CD14-positive monocyte (primary cell): Measurements from ENCODE around the gene GRM5. TPM values are rescaled to one million over a fixed set of nuclear protein-coding genes. Genes with fewer than 3 reads are reported as not detected.

Source experiments
- DNase-seq, 3 donors: peaks; one replicate each; pipeline ENCODE4 v3.0.0-alpha.2; 2011 to 2022
- H2AFZ ChIP-seq: 2 replicates; pipeline ENCODE4 v1.6.0; 2012; ENCODE audit warnings: mild to moderate bottlenecking, low read depth, low read length, inconsistent platforms; ENCODE audit not compliant: insufficient read depth, poor library complexity, severe bottlenecking
- H3K27ac ChIP-seq, 2 donors: 1 replicate in 1 of 2; 2 replicates in 1 of 2; pipeline ENCODE4 v1.5.1; 2012 to 2013; ENCODE audit warnings: low read length in 2 of 2, control low read depth in 1 of 2, inconsistent platforms in 1 of 2, low read depth in 1 of 2, mild to moderate bottlenecking in 1 of 2
- H3K27me3 ChIP-seq, 2 donors: one replicate each; pipeline versions ENCODE4 v1.6.0 to v1.6.1; 2011 to 2013; ENCODE audit warnings: low read length in 2 of 2; ENCODE audit not compliant: control insufficient read depth in 2 of 2, insufficient read depth in 2 of 2
- H3K36me3 ChIP-seq, 2 donors: replicated peaks in 1 of 2; 1 replicate in 1 of 2; 2 replicates in 1 of 2; pipeline versions ENCODE4 v1.5.1 to v1.6.1; 2012 to 2013; ENCODE audit warnings: low read length in 2 of 2, control low read depth in 1 of 2, inconsistent platforms in 1 of 2, mild to moderate bottlenecking in 1 of 2; ENCODE audit not compliant: insufficient read depth in 2 of 2, control insufficient read depth in 1 of 2
- H3K4me1 ChIP-seq, 2 donors: 1 replicate in 1 of 2; 2 replicates in 1 of 2; pipeline versions ENCODE4 v1.5.1 to v1.6.1; 2012 to 2013; ENCODE audit warnings: low read length in 2 of 2, control low read depth in 1 of 2, inconsistent platforms in 1 of 2, mild to moderate bottlenecking in 1 of 2, moderate library complexity in 1 of 2; ENCODE audit not compliant: insufficient read depth in 2 of 2, control insufficient read depth in 1 of 2
- H3K4me2 ChIP-seq: replicated peaks from 2 replicates; pipeline ENCODE3; 2012; ENCODE audit warnings: low read length, moderate library complexity, mild to moderate bottlenecking; ENCODE audit not compliant: poor library complexity, severe bottlenecking; ENCODE audit errors: extremely low read depth
- H3K4me3 ChIP-seq, 3 experiments: fragments of 200-600 bp in 1 of 3; sonication (generic) in 1 of 3; replicated peaks in 1 of 3; 1 replicate in 2 of 3; 2 replicates in 1 of 3; pipeline ENCODE4 v1.5.1; 2011 to 2013; ENCODE audit warnings: low read length in 3 of 3, mild to moderate bottlenecking in 3 of 3, control low read depth in 2 of 3, low read depth in 2 of 3, inconsistent platforms in 1 of 3, moderate library complexity in 1 of 3
- H3K79me2 ChIP-seq: 2 replicates; pipeline ENCODE4 v1.6.0; 2012; ENCODE audit warnings: mild to moderate bottlenecking, control low read depth, inconsistent platforms, low read length, moderate library complexity; ENCODE audit not compliant: insufficient read depth
- H3K9ac ChIP-seq: 2 replicates; pipeline ENCODE4 v1.6.0; 2017; ENCODE audit warnings: low read length, mild to moderate bottlenecking; ENCODE audit not compliant: insufficient read depth, poor library complexity, severe bottlenecking
- H3K9me3 ChIP-seq, 2 donors: replicated peaks in 1 of 2; 1 replicate in 1 of 2; 2 replicates in 1 of 2; pipeline versions ENCODE4 v1.5.1 to v1.6.1; 2012 to 2013; ENCODE audit warnings: low read length in 2 of 2, control low read depth in 1 of 2; ENCODE audit not compliant: control insufficient read depth in 1 of 2, insufficient read depth in 1 of 2
- H4K20me1 ChIP-seq: 2 replicates; pipeline ENCODE4 v1.6.0; 2012; ENCODE audit warnings: mild to moderate bottlenecking, low read length, control low read depth, moderate library complexity; ENCODE audit not compliant: insufficient read depth
- H3K27ac Mint-ChIP-seq, 7 donors: one replicate each; pipeline ENCODE4 v1.8.0; 2020; ENCODE audit warnings: mild to moderate bottlenecking in 7 of 7, mixed read lengths in 7 of 7, moderate library complexity in 6 of 7, inconsistent platforms in 2 of 7
- H3K27me3 Mint-ChIP-seq, 3 donors: one replicate each; pipeline ENCODE4 v1.8.0; 2021 to 2022; ENCODE audit warnings: low read depth in 3 of 3, mild to moderate bottlenecking in 3 of 3, mixed read lengths in 3 of 3, moderate library complexity in 3 of 3, inconsistent platforms in 1 of 3
- H3K36me3 Mint-ChIP-seq, 2 donors: one replicate each; pipeline ENCODE4 v1.8.0; 2020; ENCODE audit warnings: mixed read lengths in 2 of 2, inconsistent platforms in 1 of 2, mild to moderate bottlenecking in 1 of 2
- H3K4me1 Mint-ChIP-seq: one replicate; pipeline ENCODE4 v1.8.0; 2020; ENCODE audit warnings: mild to moderate bottlenecking, mixed read lengths
- H3K4me3 Mint-ChIP-seq, 2 donors: one replicate each; pipeline ENCODE4 v1.8.0; 2020; ENCODE audit warnings: mild to moderate bottlenecking in 2 of 2, mixed read lengths in 2 of 2, moderate library complexity in 1 of 2
- H3K9me3 Mint-ChIP-seq, 7 donors: one replicate each; pipeline ENCODE4 v1.8.0; 2020 to 2022; ENCODE audit warnings: mixed read lengths in 7 of 7, mild to moderate bottlenecking in 6 of 7, moderate library complexity in 6 of 7, inconsistent platforms in 2 of 7
- CTCF ChIP-seq: fragments of 200-600 bp; IDR thresholded peaks from one replicate; pipeline ENCODE4 v1.8.0; 2022; ENCODE audit warnings: antibody characterized with exemption, mild to moderate bottlenecking
- WGBS: methylation state at CpG from one replicate; pipeline ENCODE4 v1.1.5; 2013; ENCODE audit warnings: missing lambda C conversion rate; ENCODE audit not compliant: insufficient coverage; 5-methylcytosine and 5-hydroxymethylcytosine counted together
- intact Hi-C, 2 donors: fragments of 100-400 bp; cut with micrococcal nuclease; formaldehyde crosslinking; loops; one replicate each; pipeline versions ENCODE4 v1.15.0 to v1.15.1; 2023
- polyA plus RNA-seq, 3 donors: library from polyadenylated mRNA; depleted of rRNA in 1 of 3; unstranded in 2 of 3; stranded (reverse) in 1 of 3; fragments of 300-500 nt in 2 of 3; fragments of >200 nt in 1 of 3; fragmentation: Illumina TruSeq in 2 of 3; gene quantifications; 1 replicate in 2 of 3; 2 replicates in 1 of 3; pipeline ENCODE4 v1.2.3, GENCODE V29; 2012 to 2021
- small RNA-seq: library from RNA; depleted of rRNA; stranded (forward); fragments of <200 nt; gene quantifications from one replicate; pipeline ENCODE3, GENCODE V24; 2012; ENCODE audit warnings: low read depth; ENCODE audit not compliant: insufficient read length

Gene GRM5
- polyA plus RNA-seq, 3 donors: not detected

GRCh38 chr11:88454881-88455280 is 610.9 kb downstream of the GRM5 start:
- Histone ChIP-seq H3K36me3 (no peaks in the 10 kb centered on the region), H3K9ac (no peak overlapping the region), H3K9me3 (no peaks in the 10 kb centered on the region), H3K4me3 (no peak overlapping the region), H3K79me2 (no peaks in the 10 kb centered on the region), H3K4me1 (no peaks in the 10 kb centered on the region), H3K4me2 (no peak overlapping the region), H2AFZ (no peak overlapping the region), H3K27me3 (no peaks in the 10 kb centered on the region), H3K27ac (no peak overlapping the region), H4K20me1 (no peaks in the 10 kb centered on the region)
- Mint-ChIP-seq H3K27ac (no peak overlapping the region), H3K4me1 (peaks cover 4% of the 10 kb centered on the region), H3K9me3 (peaks cover 0 to 3% (median 2%) of the 10 kb centered on the region in 7 donors), H3K27me3 (no peaks in the 10 kb centered on the region), H3K36me3 (no peaks in the 10 kb centered on the region), H3K4me3 (no peak overlapping the region)
- intact Hi-C loops: no loop called here
- DNase-seq: no peak
- TF ChIP-seq CTCF: no peak
- WGBS: 93% methylated on average over 2 of the region's 3 CpGs

Small RNAs within 50 kb of the gene (small RNA-seq; reads per million reads assigned to genes)
- not detected for gene RNU6-16P

Other genes with a start within 250 kb of the GRM5 start
- not detected for gene TYR, start 111.9 kb upstream of the GRM5 start, polyA plus RNA-seq